NCI-H510A (cell line): ENCODE measurements around the gene IGF1.

Source experiments
- DNase-seq: peaks from one replicate; lab custom pipeline; 2025; lab: John Stamatoyannopoulos, UW

The IGF1 gene

DNA sequence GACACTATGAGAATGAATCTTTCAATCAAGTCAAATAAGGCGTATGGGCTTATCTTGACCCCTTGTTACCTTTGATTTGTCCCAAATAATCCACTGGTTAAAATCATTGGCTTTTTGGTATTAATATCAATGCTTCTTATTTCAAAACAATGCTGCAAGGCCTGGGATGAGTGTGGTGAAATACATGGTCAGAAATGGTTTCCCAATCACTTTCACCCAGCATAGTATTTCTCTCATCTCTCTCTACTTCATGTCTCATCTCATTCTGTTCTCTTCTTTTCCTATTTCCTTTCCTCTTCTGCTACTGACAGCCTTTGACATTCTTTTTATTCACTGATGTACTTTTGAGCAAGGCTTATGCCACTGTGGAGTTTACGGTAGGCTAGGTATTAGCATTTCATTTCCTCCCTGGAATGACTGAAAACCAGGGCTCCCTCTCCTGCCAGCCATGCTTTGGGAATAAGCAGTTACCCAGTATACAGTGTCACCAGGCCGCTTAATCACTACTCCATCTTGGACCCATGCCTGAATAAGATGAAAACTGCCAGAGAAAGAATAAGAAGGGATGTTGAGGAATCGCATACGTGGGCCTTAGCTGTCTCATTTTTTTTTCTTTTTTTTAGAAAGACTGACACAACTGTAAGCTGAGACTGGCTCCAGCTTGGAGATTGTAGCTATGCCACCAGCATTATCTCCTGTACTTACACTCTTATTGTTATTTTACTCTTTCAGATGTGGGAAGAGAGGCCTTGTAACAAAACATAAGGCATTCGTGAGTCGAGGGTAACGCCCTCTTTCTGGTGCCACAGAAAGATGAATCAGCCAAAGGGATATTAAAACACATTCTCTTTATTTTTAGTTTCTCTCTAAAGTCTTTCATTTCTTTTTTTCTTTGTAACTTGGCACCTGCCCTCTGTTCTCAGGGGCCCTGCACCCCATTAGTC lies 53.5 kb downstream of the IGF1 start:
- DNase-seq, result no peak

DNA sequence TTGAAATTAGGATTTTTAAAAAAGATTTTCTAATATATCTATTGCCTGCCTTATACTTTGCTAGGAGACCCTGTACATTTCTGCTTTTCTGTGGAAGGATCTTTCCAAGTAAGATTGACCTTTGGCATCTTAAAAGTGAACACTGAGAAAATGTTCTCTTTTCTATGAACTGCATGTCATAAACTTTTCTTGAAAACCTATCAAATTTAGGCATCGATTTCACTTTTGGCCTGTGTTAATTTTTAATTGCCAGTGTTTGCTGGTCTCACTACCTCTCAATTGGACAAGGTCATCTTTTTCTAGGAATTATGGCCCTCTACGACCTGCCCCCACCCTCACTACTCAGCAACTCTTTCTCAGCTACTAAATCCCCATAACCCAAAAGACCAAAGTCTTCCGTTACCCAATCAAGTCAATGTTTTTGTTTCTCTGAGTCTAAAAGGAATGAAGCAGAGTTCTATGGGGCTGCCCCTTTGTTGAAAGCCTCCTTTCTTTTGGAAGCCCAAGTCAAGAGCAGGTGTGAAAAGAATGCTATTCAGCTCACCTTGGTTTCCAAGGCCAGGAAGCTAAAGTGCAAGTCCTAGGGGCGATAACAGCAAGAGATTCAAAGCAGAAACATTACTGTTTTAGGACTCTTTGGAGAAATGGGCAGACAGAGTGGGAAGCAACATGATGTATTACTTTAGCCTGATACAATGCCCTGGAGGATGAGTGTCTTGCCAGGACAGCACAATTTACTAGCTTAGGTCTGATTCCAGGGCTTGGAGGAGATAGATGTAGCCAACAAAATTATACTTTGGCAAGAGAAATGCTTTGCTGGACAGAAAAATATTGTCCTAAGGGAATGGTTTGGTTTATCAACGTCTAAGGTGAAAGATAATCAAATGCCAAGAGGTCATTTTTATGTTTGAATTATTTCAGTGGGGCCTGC lies 55.0 kb downstream of the IGF1 start:
- DNase-seq, result no peak

GRCh38 chr12:102423462-102423861 lies 56.9 kb downstream of the IGF1 start:
- no peak for DNase-seq

GRCh38 chr12:102421802-102422583 lies 58.4 kb downstream of the IGF1 start:
- no peak for DNase-seq

DNA sequence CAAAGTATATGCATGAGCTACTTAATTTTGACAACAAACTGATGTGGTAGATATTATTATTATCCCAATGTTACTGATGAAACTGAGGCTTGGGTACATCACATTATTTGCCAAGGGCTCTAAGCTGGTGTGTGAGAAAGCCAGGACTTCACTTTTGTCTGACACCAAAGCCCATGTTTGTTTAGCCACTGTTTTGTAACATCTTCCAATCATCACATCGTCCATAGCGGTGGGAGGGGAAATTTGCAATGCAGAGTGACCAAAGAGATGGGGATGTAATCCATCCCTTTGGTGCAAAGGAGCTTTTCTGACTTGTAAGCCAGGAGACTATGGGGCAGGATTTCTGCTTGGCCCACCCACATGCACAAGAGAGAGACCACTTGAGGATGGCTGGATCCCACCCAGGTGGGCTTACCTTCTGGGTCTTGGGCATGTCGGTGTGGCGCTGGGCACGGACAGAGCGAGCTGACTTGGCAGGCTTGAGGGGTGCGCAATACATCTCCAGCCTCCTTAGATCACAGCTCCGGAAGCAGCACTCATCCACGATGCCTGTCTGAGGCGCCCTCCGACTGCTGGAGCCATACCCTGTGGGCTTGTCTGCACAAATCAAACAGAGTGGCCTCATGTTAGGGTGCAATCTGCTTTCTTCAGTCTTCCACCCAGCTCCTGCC lies 61.1 kb downstream of the IGF1 start:
- DNase-seq, result no peak

DNA sequence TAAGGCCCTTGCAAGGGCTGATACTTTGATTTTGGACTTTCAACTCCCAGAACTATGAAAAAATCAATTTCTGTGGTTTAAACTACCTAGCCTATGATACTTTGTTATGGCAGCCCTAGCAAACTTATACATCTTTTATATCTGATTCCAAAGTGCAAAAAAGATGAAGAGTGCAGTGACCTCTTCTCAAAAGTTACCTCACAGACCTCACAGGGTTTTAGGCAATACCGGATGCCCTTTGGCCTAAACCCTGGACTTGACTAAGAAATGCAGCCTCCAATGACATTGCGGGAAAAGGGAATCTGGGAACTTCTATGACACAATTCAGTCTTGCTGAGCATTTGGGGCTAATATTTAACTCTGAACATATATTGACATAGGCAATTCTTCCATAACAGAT lies 63.3 kb downstream of the IGF1 start:
- DNase-seq, result no peak

GRCh38 chr12:102415515-102415914 lies 64.8 kb downstream of the IGF1 start:
- no peak for DNase-seq

- DNase-seq, result no peak
These were observed 67.0 kb downstream of the IGF1 start for GRCh38 chr12:102413396-102413795.

- no peak for DNase-seq
These were observed 69.9 kb downstream of the IGF1 start for GRCh38 chr12:102410511-102410910.

GRCh38 chr12:102408487-102409297 lies 71.7 kb downstream of the IGF1 start:
- no peak for DNase-seq

DNA sequence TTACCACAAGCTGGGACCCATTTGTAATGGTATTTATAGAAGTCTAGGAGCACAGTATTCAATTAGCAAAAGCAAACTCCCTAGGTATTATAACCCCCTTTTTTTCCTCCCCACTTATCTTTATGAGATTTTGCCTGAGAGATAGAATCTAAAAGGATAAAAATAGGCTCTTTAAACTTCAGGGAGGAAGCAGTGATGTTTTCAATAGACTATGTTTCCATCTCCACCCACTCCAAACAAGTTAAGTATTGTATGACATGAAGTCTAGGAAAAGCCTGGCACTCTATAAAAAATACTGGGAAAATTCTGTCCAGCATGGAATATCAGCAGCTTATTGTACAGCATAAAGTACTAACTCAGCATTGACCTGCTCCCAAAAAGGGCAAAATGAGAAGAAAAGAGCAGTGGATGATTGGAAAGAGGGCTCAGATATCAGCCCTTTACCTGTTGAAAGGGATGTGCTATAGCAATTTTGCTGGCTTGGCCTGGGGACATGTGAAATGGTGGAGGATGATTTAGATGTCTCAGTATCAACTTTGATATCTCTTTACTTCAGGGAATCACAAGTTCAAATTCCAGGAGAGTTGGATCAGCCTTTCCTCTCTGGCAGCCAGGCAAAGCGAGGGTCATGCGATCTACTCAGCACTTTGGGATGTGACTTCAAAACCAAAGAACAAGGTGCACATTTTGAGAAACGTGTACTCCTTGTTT lies 72.4 kb downstream of the IGF1 start:
- no peak for DNase-seq

DNA sequence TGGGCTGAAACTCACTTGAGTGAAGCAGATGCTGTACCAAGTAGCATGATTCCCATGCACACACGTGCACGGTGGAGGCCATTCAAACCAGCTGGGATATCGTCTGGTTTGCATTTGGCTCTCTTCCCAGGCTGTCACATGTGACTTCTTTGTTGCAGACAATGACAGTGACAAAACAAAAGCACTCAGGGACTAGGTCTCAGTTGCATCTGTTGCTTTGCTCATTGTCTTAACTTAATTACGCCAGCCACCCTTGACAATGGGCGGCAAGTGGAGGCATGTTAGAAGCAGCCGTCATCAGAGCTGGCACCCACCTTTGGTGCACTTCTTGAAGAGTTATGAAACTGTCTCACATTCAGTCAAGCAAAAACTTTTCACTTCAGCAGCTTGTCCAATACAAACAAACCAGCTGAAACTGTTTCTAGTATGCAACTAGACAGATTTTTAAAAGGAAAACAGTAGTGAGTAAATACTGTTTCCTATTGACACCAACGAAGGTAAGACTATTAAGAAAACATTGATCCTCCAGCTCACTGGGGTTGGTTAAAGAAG lies 74.3 kb downstream of the IGF1 start:
- DNase-seq, result peak; percentile 90

GRCh38 chr12:102401087-102401486 lies 79.3 kb downstream of the IGF1 start:
- DNase-seq, result no peak

GRCh38 chr12:102399653-102400052 lies 80.7 kb downstream of the IGF1 start:
- no peak for DNase-seq

DNA sequence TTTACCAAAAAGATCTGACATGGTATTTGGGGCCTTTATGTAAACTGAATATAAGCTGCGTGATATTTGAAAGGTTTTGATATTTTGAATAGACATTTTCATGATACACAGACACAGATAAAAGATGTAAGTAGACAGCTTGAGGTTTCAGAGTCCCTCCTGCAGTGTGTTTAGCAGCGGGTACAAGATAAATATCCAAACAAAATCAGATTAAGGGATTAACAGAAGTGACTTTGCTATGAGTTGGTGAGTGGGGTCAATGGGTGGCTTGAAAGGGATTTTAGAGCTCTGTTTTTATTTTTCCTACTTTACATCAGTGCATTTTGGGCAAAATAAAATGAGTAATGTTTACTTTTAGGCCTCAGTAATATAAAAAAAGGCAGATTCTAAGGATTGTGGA lies 84.1 kb downstream of the IGF1 start:
- no peak for DNase-seq

DNA sequence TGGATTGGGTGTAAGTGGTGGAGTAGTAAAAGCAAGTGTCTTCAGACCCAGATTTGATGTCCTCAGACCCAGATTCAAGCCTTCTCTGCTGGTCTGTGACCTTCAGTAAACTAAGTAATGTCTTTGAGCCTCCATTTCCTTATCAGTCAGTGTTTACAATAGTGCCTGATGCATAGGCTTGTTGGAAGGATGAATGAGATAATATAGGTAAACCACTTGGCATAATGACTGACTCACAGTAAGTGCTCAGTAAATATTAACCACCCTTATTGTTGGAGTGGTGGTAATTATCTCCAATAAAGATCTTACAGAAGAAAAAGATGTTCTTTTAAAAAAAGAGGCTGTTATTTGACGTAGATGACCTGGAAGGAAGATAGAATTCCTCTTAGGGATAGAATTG lies 86.2 kb downstream of the IGF1 start:
- no peak for DNase-seq

DNA sequence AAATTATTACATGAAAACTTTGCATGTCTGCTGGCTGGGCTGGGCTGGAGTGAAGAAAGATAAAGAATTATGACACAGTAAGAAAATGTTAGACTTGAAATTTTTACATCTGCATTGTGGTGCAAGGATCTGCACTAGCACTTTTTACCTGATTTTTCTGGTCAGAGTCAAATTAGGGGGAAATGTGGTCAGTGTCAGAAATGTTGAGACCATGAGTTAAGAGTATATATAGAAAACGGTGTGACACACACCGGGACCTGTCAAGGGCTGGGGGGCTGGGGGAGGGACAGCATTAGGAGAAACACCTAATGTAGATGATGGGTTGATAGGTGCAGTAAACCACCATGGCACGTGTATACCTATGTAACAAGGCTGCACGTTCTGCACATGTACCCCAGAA lies 90.3 kb downstream of the IGF1 start:
- DNase-seq, result no peak

DNA sequence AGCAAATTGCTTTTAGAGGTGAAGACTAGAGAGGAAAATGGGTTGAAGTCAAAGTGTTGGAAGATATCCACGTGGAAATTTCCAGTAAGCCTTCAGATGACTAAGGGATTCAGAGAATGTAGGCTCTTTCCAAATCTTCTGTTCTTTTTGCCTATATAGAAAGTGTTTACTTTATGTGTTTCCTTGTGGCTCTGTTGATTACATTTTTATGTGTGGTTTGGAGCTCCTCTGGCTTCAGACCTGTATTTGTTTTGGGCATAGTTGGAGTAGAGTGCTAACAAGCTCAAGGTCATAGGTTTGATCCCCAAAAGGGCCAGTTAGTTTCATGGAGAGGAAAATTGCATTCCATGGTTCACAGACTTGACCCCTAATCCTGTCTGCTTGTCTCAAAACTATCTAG lies 91.9 kb downstream of the IGF1 start:
- no peak for DNase-seq

DNA sequence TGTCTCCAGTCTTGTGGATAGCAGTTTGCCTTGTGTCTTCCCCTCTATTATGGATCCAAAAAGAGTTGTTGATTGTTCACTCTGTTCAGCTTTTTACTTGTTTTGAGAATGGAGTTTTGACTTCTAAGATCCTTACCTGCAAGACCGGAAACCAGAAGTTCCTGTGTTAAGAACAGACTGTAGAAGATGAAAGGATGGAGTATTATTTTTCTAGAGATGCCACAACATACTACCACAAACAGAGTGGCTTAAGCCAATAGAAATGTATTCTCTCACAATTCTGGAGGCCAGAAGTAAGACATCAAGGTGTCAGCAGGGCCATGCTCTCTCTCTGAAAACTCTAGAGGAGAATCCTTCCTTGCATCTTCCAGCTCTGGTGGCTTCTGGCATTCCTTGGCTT lies 95.0 kb downstream of the IGF1 start:
- no peak for DNase-seq
